ENCODE measurements around the gene HLA-DQA1.
A peak's percentile ranks its signal among the peaks of the same experiment; 100 is the strongest.

HLA-DQA1 gene

DNA sequence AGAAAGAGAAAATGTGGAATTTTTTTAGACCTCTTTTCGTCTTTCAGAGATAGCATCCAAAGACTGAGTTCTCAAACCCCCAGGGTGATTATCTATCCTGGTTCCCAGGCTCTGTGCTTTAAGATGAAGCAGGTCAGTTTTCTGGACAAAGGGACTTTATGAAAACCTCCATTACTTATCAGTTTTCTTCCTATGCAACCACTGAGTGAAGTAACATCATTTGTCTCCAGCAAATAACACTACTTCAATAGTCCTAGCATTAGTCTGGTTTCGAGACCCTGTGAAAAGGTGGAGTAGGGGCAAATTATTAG is 29.3 kb upstream of the HLA-DQA1 start:
- no peaks in the 10 kb centered on the region for H3K4me1 ChIP-seq (ENCODE audit: control insufficient read depth, insufficient read depth, low read length, poor library complexity, severe bottlenecking)
- no peaks in the 10 kb centered on the region for H3K36me3 ChIP-seq (ENCODE audit: control insufficient read depth, insufficient read depth, low read length)
- no peaks in the 10 kb centered on the region for H3K9me3 ChIP-seq (ENCODE audit: control insufficient read depth, low read length)
- H3K4me3 ChIP-seq (ENCODE audit: extremely low read depth, insufficient read depth, low read length, poor library complexity, severe bottlenecking): no peak overlapping the region
- H3K27ac ChIP-seq (ENCODE audit: low read depth, low read length, severe bottlenecking): no peak overlapping the region
- 40 to 80% methylated on average over 1 of the region's 2 CpGs for WGBS, 2 experiments (ENCODE audit: insufficient coverage in 2 of 2)

DNA sequence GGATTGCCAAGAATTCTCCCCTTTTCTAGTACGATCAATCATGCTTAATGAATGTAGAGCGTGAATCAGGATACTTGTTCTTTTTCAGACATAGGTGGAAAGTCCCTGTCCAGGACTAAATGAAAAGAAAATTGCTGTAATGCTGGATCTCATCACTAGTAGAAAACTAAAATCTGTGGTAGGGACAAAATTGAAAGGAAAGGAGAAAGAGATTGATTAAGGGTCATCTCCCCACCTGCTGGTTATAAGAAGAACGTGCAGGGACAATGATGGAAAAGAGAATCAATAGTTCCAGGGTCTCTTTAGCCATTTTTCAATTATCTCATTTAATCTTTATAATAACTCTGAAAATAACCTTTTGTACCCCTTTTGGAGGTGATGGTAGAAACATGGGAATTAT is 28.8 kb upstream of the HLA-DQA1 start:
- Histone ChIP-seq H3K4me3 (ENCODE audit: extremely low read depth, insufficient read depth, low read length, poor library complexity, severe bottlenecking) (no peak overlapping the region), H3K36me3 (ENCODE audit: control insufficient read depth, insufficient read depth, low read length) (no peaks in the 10 kb centered on the region), H3K9me3 (ENCODE audit: control insufficient read depth, low read length) (no peaks in the 10 kb centered on the region), H3K4me1 (ENCODE audit: control insufficient read depth, insufficient read depth, low read length, poor library complexity, severe bottlenecking) (no peaks in the 10 kb centered on the region), H3K27ac (ENCODE audit: low read depth, low read length, severe bottlenecking) (no peak overlapping the region)
- 60 to 100% methylated on average over 1 of the region's 3 CpGs for WGBS, 2 experiments (ENCODE audit: insufficient coverage in 2 of 2)

DNA sequence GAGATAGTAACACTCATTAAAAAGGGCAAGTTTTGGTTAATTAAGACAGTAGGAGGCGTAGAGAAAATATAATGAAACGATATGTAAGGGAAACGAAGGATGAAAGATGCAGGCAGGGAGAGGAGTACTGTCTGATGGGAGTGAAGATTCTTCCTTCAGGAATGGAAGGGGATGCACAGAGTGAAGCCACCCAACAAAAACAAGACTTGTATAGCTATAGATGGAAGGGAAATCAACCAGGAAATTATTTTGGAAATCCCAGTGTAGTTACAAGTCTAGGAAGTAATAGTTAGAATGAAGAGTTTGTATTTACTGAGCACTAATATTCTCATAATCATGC is 27.8 kb upstream of the HLA-DQA1 start:
- Histone ChIP-seq H3K36me3 (ENCODE audit: control insufficient read depth, insufficient read depth, low read length) (no peaks in the 10 kb centered on the region), H3K4me1 (ENCODE audit: control insufficient read depth, insufficient read depth, low read length, poor library complexity, severe bottlenecking) (no peaks in the 10 kb centered on the region), H3K27ac (ENCODE audit: low read depth, low read length, severe bottlenecking) (peak overlapping the region; percentile 49), H3K9me3 (ENCODE audit: control insufficient read depth, low read length) (no peaks in the 10 kb centered on the region), H3K4me3 (ENCODE audit: extremely low read depth, insufficient read depth, low read length, poor library complexity, severe bottlenecking) (no peak overlapping the region)
- 82% methylated on average over 3 of the region's 3 CpGs for WGBS, 2 experiments (ENCODE audit: insufficient coverage in 2 of 2)

GRCh38 chr6:32609731-32610640 is 27.2 kb upstream of the HLA-DQA1 start:
- H3K36me3 ChIP-seq (ENCODE audit: control insufficient read depth, insufficient read depth, low read length): no peaks in the 10 kb centered on the region
- H3K4me3 ChIP-seq (ENCODE audit: extremely low read depth, insufficient read depth, low read length, poor library complexity, severe bottlenecking): no peak overlapping the region
- peak overlapping the region; percentile 49 for H3K27ac ChIP-seq (ENCODE audit: low read depth, low read length, severe bottlenecking)
- WGBS, 2 experiments (ENCODE audit: insufficient coverage in 2 of 2): 25 to 43% methylated on average over 4 to 6 of the region's 8 CpGs
- H3K9me3 ChIP-seq (ENCODE audit: control insufficient read depth, low read length): no peaks in the 10 kb centered on the region
- no peaks in the 10 kb centered on the region for H3K4me1 ChIP-seq (ENCODE audit: control insufficient read depth, insufficient read depth, low read length, poor library complexity, severe bottlenecking)

- H3K36me3 ChIP-seq (ENCODE audit: control insufficient read depth, insufficient read depth, low read length): no peaks in the 10 kb centered on the region
- no CpG with 5 or more reads among the region's 3 CpGs for WGBS, 2 experiments (ENCODE audit: insufficient coverage in 2 of 2)
- H3K9me3 ChIP-seq (ENCODE audit: control insufficient read depth, low read length): no peaks in the 10 kb centered on the region
- H3K4me1 ChIP-seq (ENCODE audit: control insufficient read depth, insufficient read depth, low read length, poor library complexity, severe bottlenecking): no peaks in the 10 kb centered on the region
- no peak overlapping the region for H3K27ac ChIP-seq (ENCODE audit: low read depth, low read length, severe bottlenecking)
- no peak overlapping the region for H3K4me3 ChIP-seq (ENCODE audit: extremely low read depth, insufficient read depth, low read length, poor library complexity, severe bottlenecking)
Measured at GRCh38 chr6:32610682-32611296, 26.4 kb upstream of the HLA-DQA1 start.

DNA sequence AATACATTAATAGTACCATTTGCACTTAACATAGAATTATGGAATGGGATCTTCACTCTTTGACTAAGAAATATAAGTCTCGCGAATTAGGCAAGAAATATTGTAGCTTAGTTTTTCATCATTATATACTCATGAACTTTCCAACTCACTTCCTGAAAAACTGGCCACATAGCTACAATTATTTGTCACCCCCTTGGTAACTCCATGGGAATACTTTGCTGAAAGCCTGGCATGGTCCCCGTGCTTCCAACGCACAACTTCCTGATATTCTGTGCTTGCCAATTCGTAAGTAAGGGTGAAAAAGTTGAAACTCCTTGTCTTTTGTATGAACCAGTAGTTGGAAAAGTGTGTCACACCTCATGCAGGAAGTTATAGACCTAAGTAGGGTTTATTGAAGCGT is 23.7 kb upstream of the HLA-DQA1 start:
- no peak overlapping the region for H3K4me3 ChIP-seq (ENCODE audit: extremely low read depth, insufficient read depth, low read length, poor library complexity, severe bottlenecking)
- 67% methylated on average over 3 of the region's 6 CpGs; no CpG with 5 or more reads in 1 of the 2 experiments for WGBS, 2 experiments (ENCODE audit: insufficient coverage in 2 of 2)
- no peaks in the 10 kb centered on the region for H3K9me3 ChIP-seq (ENCODE audit: control insufficient read depth, low read length)
- H3K27ac ChIP-seq (ENCODE audit: low read depth, low read length, severe bottlenecking): no peak overlapping the region
- H3K36me3 ChIP-seq (ENCODE audit: control insufficient read depth, insufficient read depth, low read length): no peaks in the 10 kb centered on the region
- no peaks in the 10 kb centered on the region for H3K4me1 ChIP-seq (ENCODE audit: control insufficient read depth, insufficient read depth, low read length, poor library complexity, severe bottlenecking)

DNA sequence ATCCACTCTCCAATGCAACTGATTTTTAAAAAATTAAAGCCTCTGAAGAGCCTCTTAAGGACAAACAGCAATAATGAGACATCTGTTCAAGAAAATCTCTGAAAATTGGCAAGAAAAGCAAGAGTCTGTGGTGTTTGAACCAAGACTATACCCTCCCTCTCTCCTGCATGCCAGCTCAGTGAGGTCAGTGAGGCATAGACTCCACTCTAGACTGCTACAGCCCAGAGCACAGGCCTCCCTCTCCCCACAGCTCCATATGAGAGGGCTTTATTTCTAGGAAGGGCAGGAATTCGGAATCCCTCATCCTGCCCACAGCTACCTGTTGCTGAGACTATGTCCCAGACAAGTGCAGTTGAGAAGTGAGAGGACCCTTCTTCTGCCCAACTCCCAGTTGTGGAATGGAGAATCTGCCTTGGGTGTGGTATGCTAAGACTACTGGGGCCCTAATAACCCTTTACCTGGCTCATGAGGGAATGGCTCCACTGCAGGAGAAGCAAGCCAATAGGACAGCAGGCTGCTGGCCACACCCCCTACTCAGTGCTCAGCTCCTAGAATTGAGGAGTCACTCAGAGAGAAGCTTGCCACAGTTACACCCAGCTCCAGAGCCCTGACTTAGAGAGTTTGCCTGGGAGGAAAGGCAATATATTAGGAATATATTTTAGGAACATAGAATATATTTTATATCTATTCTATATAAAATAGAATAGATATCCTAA is 22.7 kb upstream of the HLA-DQA1 start:
- Histone ChIP-seq H3K27ac (ENCODE audit: low read depth, low read length, severe bottlenecking) (no peak overlapping the region), H3K36me3 (ENCODE audit: control insufficient read depth, insufficient read depth, low read length) (no peaks in the 10 kb centered on the region), H3K4me3 (ENCODE audit: extremely low read depth, insufficient read depth, low read length, poor library complexity, severe bottlenecking) (no peak overlapping the region), H3K4me1 (ENCODE audit: control insufficient read depth, insufficient read depth, low read length, poor library complexity, severe bottlenecking) (no peaks in the 10 kb centered on the region), H3K9me3 (ENCODE audit: control insufficient read depth, low read length) (no peaks in the 10 kb centered on the region)
- WGBS, 2 experiments (ENCODE audit: insufficient coverage in 2 of 2): no CpG with 5 or more reads among the region's 1 CpG

DNA sequence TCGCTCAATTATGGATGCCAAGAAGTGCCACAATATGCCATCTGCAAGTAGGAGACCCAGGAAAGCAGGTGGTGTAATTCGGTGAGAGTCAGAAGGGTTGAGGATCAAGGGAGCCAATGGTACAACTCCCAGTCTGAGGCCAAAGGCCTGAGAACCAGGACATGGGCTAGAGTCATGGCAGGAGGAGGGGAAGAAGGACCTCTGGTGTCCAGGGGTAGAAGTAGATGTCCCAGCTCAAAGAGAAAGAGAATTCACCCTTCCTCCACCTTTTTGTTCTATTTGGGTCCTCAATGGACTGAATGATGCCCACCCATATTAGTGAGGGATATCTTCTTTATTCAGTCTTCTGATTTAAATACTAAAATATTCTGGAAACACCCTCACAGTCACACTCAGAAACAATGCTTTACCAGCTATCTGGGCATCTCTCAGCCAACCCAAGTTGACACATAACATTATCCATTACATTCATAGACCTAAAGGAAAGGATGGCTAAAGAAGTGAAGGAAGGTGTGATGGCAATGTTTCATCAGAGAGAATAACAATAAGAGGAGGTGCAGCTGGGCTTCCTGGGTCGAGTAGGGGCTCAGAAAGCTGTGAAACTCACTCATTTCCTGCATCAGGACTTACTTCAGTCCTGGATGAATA is 21.2 kb upstream of the HLA-DQA1 start:
- no peaks in the 10 kb centered on the region for H3K4me1 ChIP-seq (ENCODE audit: control insufficient read depth, insufficient read depth, low read length, poor library complexity, severe bottlenecking)
- H3K27ac ChIP-seq (ENCODE audit: low read depth, low read length, severe bottlenecking): no peak overlapping the region
- 50 to 69% methylated on average over 2 to 3 of the region's 3 CpGs for WGBS, 2 experiments (ENCODE audit: insufficient coverage in 2 of 2)
- H3K4me3 ChIP-seq (ENCODE audit: extremely low read depth, insufficient read depth, low read length, poor library complexity, severe bottlenecking): no peak overlapping the region
- H3K36me3 ChIP-seq (ENCODE audit: control insufficient read depth, insufficient read depth, low read length): no peaks in the 10 kb centered on the region
- H3K9me3 ChIP-seq (ENCODE audit: control insufficient read depth, low read length): no peaks in the 10 kb centered on the region

- no peaks in the 10 kb centered on the region for H3K36me3 ChIP-seq (ENCODE audit: control insufficient read depth, insufficient read depth, low read length)
- no peak overlapping the region for H3K4me3 ChIP-seq (ENCODE audit: extremely low read depth, insufficient read depth, low read length, poor library complexity, severe bottlenecking)
- WGBS, 2 experiments (ENCODE audit: insufficient coverage in 2 of 2): no CpG with 5 or more reads among the region's 1 CpG
- H3K4me1 ChIP-seq (ENCODE audit: control insufficient read depth, insufficient read depth, low read length, poor library complexity, severe bottlenecking): no peaks in the 10 kb centered on the region
- no peaks in the 10 kb centered on the region for H3K9me3 ChIP-seq (ENCODE audit: control insufficient read depth, low read length)
- no peak overlapping the region for H3K27ac ChIP-seq (ENCODE audit: low read depth, low read length, severe bottlenecking)
Measured at GRCh38 chr6:32617751-32618150, 19.5 kb upstream of the HLA-DQA1 start.

DNA sequence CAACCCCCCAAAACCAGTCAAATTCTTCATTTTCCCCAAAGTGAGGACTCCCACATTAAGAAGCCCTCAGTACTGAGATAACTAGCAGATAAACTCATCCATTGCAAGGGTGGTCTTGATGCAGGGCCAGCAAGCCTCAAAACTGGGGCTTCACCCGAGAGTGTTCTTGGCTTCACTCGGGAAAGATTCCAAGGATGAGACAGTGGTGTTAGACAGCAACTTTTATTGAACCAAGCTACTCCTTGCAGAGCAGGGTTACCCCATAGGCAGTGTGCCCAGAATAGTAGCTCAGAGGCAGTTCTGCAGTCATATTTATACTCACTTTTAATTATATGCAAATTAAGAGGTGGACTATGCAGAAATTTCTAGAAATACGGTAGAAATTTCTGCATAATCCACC is 15.8 kb upstream of the HLA-DQA1 start:
- no peak overlapping the region for H3K4me3 ChIP-seq (ENCODE audit: extremely low read depth, insufficient read depth, low read length, poor library complexity, severe bottlenecking)
- H3K27ac ChIP-seq (ENCODE audit: low read depth, low read length, severe bottlenecking): no peak overlapping the region
- WGBS, 2 experiments (ENCODE audit: insufficient coverage in 2 of 2): 0 to 73% methylated on average over 1 to 2 of the region's 3 CpGs
- no peaks in the 10 kb centered on the region for H3K4me1 ChIP-seq (ENCODE audit: control insufficient read depth, insufficient read depth, low read length, poor library complexity, severe bottlenecking)
- H3K9me3 ChIP-seq (ENCODE audit: control insufficient read depth, low read length): no peaks in the 10 kb centered on the region
- H3K36me3 ChIP-seq (ENCODE audit: control insufficient read depth, insufficient read depth, low read length): no peaks in the 10 kb centered on the region

All from mesodermal cell (in vitro differentiated cells).